ENCODE measurements around the gene UBE2N.

DNA sequence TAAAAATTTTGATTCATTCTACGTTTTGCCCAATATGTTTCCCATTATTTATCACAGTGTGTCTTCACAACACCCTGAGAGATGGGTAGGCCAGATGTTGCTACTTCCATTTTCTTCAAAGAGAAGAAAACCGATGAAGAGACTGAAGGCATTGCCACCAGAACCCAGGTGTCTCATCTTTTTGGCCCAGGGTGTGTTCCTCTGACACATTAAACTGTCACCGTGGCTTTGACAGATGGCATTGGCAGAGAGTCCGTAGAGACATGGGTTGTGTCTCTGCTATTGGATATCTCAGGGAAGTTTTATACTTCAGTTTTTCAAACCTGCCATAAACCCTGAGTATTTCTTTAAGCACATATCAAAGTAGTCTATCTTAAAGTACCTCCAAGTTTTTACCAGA, 75.3 kb downstream of the UBE2N start:
- TF ChIP-seq, protein P1, sequence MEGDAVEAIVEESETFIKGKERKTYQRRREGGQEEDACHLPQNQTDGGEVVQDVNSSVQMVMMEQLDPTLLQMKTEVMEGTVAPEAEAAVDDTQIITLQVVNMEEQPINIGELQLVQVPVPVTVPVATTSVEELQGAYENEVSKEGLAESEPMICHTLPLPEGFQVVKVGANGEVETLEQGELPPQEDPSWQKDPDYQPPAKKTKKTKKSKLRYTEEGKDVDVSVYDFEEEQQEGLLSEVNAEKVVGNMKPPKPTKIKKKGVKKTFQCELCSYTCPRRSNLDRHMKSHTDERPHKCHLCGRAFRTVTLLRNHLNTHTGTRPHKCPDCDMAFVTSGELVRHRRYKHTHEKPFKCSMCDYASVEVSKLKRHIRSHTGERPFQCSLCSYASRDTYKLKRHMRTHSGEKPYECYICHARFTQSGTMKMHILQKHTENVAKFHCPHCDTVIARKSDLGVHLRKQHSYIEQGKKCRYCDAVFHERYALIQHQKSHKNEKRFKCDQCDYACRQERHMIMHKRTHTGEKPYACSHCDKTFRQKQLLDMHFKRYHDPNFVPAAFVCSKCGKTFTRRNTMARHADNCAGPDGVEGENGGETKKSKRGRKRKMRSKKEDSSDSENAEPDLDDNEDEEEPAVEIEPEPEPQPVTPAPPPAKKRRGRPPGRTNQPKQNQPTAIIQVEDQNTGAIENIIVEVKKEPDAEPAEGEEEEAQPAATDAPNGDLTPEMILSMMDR (IDR thresholded peaks at IDR 0.05; ENCODE audit: insufficient read depth, low read length) = no peak
- TF ChIP-seq POLR2AphosphoS5 (IDR thresholded peaks at IDR 0.05; ENCODE audit: low read depth) (no peak), GABPA (IDR thresholded peaks at IDR 0.05; ENCODE audit: low read depth) (no peak)
